GM21717 (cell line): Measurements from ENCODE around the gene PCBD1.
"Not testable (repeated sequence)": the region's sequence is repeated elsewhere in the genome, so short reads cannot be mapped to it uniquely, and the experiment has no call there.

Source experiments
- ATAC-seq: cut with Tn5 transposase; IDR thresholded peaks from one replicate; pipeline ENCODE4 v1.9.1; 2021; ENCODE audit warnings: mild to moderate bottlenecking, moderate library complexity; ENCODE audit not compliant: unreplicated experiment

PCBD1 gene

DNA sequence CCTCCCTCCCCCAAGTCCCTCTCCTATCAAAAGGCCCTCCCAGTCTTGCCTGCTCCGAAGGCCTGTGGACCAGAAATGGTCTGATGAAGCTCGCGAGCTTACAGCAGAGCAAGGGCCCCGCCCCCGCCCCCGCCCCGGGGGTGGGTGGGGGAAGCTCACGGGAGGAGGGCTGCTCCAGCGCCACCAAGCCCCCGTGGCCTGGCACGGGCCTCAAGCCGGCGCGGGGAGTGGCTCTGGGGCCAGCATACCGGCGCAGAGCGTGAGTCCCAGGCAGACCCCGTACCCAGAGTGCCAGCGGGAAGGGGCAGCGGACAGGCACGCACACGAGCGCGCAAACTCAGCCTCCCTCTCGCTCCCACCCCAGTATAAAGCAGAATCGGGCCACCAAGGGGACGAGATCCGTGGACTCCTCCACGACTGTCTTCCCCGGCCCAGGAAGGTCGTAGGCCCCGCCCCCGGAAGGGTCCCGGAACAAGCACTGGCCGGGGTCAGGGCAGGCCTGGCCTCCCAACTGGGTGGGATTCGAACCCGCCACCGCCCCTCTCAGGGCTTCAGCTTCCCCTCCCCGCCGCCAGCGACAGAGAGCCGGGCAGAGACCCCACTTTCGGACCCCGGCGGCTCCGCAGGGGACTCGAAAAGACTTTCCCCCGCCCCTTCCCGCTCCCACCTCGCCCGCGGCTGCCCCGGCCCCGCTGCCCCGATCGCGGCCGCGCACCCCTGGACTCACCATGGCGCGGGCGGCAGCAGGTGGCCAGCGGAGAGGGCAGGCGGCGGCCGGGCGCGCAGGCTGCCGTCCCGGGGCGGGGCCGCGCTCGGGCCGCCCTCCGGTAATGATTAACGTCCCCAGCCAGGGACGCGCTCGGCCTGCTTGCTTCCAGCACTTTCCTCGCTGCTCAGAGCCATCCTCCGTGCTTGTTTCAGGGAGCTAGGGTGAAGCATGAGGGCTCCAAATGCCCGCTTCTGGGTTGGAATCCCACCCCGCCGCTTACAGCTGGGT is at the start of gene PCBD1:
Gene PCBD1, minus strand, starts transcription at position 762 of the 997 bp plus-strand sequence. Its CDS starts 32 bp downstream, at position 730.
- peak; percentile 72 for ATAC-seq

DNA sequence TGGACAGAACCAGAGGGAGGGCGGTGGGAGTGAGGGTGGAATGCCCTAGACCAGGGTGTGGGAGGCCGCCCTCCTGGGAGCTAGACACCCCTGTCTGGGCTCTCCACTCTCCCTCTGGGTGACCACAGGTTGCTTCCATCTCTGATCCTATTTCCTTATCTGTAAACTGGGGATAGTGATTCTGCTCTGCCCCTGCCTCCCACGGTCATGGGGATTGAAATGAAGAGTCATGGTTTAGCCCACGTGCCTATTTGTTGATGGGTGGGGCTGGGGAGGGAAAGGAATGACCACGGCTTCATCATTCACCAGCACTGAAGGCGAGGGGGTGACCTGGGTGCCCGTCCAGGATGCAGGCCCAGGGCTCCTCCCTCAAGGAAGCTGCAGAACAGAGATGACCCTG is 49.3 kb upstream of the PCBD1 start:
- no peak for ATAC-seq

DNA sequence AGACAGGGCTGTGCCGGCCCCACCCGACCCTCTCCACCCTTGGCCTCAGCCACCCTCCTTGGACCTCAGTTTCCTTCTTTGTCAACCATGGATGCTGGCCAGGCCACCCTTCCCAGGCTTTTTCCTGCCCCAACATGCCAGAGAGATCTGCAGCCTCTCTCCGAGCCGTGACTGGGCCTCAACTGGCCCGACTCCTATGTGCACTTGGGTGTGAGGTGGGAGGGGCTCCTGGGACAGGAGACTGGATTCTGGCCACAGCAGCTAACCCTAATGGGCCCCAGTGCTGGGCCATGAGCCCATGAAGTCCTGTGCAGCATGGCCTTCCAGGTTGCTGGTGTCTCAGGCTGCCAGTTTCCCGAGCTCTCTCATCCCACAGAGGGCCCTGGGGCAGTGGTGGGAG is 47.7 kb upstream of the PCBD1 start:
- ATAC-seq = no peak

DNA sequence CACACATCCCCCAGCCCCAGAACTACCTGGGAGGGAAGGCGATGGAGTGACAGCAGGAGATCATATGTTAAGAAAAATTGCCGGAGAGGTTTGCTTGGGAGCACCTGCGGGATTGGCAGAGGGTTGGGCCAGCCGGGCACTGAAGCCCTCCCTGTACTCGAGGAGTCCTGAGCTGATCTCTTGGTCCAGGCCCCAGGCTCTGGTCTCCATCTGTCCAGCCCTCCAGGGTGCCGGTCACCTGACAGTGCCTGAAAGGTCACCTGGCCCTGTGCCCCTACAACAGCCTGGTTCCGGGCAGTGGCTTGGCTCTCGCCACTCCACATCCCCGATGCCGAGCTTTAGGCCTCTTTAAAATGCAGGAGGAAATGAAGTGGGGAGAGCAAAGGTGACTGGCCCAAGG is 47.3 kb upstream of the PCBD1 start:
- ATAC-seq = no peak

DNA sequence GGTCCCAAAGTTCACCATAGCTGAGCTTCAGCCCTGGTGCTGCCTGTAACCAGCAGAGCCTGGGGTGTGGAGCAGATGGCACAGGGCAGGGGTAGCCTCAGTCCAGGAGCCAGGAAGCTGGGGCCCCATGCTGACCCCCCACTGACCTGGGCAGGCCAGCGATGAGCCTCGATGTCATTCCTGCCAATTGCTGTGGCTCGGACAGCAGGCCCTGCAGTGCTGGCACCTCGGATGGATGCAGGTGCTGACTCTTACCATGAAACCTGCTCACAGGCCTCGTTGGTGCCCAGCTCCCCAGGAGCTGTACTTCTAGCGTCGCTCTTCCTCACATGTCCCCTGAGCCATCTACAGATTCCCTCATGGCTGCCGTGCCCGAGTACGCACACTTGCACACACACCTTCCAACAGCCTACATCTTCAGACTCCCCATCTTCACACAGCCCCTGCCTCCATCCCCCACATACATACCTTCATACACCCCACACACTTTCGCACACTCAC is 46.8 kb upstream of the PCBD1 start:
- no peak for ATAC-seq

DNA sequence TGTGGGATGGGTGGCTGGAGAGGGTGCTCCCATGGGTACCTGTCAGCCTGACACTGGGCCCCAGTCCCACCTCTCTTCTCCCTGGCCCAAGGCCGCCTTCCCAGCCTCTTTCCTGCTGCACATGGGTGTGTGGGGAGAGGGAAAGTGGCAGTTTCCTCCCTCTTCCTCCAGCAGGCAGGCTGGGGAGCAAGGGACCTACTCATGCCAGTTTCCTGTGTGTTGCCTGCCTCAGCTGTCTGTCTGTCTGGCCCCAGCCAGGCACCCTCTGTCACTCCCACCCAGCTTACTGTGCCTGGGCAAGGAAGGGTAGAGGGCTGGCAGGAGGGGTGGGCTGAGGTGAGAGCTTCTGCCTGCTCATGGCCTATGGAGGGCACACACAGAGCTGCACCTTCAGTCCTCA is 46.3 kb upstream of the PCBD1 start:
- ATAC-seq = no peak

DNA sequence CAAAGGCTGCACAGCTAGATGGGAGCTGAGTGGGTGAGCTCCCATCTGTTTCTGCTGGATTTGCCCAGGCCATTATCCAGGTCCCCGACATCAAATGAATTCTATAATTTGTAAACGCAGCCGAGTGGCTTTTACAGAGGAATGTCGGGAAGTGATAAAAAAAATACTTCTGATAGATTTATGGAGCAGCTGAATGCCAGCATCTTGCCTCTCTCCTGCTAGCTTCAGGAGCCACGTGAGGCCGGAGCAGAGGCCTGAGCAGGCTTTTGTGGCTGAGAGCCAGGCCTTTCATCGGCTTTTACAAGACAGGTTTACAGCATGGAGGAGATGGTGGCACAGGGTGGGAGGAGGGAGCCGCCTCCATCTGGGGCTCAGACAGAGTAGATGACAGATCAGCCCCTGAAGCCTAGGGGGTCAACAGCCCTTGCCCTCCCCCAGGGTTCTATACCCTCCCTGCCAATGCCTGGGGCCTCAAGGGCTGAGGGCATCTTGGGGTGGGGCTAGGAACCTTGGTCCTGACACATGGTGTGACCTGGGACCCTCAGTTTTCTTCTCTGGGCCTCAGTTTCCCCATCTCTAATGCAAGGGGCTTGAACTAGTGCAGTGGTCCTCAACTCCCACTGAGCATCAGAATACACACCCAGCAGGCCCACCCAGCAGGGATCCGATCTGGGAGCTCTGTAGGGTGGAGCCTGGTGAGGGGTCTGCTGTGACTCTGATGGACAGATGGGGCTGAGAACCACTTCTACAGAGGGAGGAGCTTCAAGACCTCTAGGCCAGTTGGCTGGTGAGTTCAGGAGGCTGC is 44.2 kb upstream of the PCBD1 start:
- no peak for ATAC-seq

DNA sequence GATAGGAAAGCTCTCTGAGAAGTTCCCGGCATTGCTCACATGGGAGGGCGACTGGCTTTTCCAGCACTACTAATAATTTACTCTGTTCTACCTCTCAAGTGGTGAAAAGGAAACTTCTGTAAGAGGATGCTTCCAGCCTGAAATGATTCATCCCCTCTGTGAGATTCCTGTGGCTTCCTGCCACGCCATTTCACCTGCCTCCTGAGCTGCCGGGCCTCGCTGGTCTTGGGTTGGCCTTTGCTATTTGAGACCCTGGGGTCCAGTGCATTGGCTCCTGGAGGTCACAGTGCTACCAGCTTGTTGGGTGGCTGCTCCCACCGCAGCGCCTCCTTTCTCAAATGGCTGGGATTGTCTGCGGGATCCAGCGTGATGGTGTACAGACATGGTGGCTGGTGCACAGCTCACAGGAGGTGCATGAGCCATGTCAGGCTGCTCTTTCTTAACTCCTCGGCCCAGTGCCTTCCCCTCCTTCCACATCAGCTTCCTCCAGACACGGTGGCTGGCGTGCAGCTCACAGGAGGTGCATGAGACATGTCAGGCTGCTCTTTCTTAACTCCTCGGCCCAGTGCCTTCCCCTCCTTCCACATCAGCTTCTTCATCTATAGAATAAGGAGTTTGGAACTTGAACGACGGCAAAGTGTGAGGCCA is 42.9 kb upstream of the PCBD1 start:
- ATAC-seq = no peak

DNA sequence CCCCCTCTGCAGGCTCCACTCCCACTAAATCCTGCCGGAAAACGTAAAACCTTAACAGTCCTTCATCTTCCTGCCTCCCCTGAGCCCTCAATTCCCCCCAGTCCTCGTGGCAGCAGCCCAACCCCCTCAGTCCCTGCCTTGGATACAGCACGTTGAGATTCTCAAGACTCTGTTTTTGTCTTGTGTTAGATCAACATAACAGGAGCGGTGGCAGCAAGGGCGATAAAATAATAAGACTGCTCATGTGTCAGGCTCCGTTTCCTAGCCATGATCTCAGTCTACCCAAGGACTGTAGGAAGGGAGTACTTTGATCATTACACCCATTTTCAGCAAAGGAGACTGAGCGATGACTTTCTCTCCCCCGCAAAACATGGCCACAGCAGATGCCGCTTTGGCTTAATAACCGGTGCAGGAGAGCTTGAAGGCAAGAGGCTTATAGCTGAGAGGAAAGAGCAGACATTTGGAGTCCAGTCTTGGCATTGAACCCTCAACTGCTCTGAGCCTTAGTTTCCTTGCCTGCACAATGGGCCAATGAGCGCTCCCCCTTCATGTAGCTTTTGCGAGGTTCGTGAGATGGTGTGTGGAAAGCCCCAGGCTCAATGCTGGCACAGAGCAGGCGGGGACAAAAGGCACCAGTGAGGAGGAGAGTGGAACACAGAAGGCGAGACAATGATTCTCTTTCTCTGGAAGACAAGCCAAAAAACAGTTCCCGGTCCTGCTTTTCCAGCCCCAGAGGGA is 42.1 kb upstream of the PCBD1 start:
- no peak for ATAC-seq

DNA sequence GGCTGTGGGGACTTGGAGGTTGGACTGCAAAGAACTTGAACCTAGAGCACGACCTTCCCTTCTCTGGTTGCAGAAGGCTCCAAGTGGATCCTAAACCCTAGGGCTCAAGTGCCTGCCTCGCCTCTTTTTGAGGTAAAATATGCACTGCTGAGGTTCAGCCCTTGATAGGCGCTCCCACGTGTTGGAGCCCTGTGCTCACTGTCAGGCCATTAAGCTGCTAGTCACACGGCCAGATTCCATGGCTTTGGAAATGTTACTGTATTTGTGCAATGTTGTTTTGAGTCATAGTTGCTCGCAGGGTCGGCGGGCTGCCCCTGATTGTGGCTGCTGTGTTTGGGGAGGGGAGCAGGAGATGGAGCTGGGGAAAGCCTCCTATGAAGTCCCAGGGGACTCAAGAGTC is 39.8 kb upstream of the PCBD1 start:
- no peak for ATAC-seq

DNA sequence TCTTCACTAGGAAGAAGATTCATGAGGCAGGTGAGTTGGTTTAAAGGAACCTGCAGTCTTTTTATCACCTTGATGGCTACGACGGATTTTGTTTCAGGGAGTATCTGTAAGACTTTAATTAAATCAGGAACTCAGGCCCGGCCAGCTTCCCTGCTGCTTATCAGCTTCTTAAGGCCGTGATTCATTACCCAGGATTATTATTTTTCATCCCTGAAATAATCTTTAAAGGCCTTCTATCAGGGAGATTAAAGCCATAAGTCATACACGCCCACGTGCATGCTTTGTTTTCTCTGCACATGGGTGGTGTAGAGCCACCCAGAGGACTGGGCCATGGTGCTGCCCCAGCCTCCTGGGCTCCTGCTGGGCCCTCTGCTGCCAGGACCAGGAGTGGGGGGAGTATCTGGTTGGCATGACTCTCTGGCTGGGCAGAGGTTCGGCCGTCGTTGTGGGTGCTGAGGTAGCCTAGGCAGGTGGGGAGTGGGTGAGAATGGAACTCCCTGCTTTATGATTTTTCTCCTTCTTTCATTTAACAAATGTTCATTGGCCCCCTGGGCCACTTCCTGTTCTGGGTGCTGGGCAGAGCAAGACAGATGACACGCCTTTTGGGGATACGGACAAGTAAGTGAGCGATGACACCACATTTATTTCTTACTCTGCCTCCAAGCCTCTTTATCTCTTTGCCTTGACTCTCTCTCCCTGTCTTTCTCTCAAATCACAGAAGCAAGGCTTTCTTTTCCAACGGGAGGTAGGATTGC is 39.0 kb upstream of the PCBD1 start:
- no peak for ATAC-seq

DNA sequence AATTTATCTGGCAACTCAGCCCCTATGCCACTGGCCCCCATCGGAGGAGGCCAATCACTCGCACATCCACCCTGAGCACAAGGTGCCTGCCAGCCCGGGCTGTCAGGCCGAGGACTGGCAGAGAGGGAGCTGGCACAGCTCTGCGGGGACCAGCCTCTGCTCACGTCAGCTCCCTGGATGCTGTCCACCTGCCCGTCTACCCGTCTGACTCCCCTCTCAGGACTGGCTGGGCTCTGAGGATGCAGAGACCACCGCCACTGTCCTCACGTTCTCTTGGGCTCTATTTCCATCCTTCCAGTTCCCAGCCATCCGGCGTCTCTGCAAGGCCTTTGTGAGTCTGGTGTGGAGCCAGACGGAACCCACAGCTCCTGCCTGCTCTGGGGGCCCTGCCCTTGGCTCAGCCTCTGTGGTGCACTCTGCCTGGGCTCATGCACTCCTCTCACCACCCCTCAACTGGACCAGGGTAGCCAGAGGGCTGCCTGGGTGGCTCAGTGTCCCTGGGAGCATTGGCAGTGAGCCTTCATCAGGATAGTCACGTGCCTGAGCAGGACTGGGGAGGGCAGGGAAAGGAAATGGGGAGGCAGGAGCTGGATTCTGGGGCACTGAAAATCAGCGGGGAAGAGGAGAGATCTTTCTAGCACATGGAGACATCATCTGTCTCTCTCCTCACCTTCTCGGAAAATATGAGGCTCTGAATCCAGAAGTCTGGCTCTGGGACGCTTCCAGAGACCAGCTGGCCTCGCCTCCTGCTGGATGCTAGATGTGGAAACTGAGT is 38.0 kb upstream of the PCBD1 start:
- ATAC-seq = no peak

DNA sequence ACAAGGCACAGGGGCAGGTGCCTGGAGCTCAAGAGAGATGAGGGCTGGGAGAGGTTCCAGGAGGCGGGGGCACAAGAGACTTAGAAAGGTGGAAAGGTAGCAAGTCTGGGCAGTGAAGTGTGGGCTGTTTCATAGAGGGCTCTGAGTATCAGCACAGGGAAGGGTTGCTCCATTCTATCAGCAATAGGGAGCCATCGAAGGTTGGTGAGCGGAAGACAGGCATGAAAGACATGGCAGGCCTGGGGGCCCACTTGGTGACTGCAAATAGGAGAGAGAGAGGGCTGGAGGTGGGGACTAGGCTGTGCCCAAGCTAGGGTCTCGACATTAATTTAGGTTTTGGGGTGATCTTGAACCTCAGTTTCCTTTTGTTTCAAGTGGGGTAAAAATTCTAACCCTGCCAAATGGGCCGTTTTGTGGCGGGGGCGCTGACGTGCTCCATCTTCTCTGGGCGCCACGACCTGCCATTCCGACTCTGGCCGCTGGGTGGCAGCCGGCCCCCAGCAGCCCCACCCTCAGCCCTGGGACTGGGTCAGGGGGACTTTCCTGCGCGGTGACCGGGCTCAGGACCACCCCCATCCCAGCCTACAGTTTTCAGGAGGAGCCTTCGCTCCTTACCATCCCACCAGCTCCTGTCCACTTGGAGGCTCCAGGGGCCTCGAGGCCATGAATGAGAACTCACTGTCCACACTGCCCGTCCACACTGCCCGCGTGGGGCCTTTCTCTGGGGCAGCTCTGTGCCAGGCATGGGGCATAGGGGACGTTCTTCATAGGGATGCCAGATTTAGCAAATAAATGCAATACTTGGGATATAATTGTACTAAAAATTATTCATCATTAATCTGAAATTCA is 37.2 kb upstream of the PCBD1 start:
- ATAC-seq = no peak

DNA sequence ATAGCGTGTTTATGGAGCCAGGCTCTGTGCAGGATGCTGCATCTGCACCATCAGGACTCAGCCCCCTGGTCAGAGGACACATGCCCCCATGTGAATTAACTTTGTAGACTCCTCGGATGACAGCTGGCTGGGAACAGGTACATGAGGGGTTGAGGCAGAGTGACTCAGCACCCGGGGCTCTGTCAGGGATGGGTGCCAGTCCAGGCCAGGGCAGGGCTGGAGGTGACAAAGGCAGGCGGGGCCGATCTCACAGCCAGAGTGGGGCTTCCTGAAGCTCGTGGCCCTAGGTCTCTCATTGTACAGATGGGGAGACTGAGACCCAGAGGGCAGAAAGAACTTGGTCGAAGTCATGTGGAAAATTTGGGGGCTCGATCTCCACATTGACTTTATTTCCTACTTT is 35.3 kb upstream of the PCBD1 start:
- no peak for ATAC-seq

DNA sequence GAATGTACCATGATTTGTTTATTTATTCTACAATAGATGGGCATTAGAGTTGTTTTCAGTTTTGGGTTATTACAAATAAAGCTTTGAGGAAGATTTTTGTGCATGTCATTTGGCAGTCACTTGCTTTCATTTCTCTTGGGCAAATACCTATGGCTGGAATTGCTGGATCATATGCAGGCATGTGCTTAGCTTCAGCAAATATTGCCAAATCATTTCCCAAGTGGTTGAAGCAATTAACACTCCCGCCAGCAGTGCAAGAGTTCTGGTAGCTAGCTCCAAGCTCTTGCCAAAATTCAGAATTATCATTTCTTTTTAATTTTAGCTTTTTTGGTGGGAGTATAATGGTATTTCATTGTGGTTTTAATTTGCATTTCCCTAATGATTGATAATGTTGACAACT is 32.9 kb upstream of the PCBD1 start:
- ATAC-seq = no peak

DNA sequence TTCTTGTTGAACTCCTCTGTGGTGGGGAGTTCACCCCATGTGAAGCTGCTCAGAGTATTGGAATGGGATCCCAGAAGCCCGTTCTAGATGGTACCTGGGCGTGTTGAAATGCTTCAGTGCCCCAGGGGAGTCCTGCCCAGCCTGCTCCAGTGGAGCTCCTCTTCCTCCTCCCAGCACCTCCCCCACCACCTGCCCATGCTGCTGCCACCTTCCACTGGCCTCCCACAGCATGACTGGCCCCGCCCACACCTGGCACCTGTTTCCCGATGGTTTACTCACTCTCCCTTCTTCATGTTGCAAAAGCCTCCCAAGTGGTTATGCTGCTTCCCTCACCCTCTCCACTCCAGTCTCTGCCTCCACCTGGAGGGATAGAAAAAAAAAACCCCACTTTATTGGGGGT is 32.2 kb upstream of the PCBD1 start:
- ATAC-seq = no peak

DNA sequence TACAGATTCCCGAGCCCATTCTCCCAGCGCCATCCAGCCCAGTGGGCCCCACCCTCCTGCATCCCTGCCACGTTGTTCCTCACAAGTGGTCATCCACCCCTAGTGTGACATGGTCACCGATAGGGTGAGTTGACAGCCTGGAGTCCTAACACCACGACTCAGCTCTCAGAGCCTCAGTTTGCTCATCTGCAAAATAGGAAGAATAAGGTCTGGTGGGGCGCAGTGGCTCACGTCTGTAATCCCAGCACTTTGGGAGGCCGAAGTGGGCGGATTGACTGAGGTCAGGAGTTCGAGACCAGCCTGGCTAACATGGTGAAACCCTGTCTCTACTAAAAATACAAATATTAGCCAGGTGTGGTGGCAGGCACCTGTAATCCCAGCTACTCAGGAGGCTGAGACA is 31.5 kb upstream of the PCBD1 start:
- not testable (repeated sequence) for ATAC-seq
